ENCODE data around the gene FKBP1B.

FKBP1B gene

DNA sequence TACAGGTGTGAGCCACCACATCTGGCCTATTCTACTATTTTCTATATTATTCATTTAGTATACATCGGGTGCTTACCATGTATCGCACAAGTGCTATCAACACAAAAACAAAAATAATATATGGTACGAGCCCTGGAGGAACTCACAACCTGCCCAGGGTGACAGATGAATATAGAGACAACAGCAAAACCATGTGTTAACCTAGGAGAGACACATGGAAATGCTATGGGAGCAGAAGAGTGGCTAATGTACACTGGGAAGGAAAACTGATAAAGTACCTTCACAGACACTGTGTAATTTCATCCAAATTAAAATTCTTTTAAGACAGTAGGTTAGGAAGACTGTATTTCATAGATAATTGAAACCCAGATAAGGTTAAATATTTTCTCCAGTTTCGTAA, 22.7 kb downstream of the FKBP1B start:
- H3K4me2 ChIP-seq (ENCODE audit: insufficient read depth, low read length): no peak overlapping the region
- H3K9me3 ChIP-seq (ENCODE audit: insufficient read depth, low read length, severe bottlenecking): no peaks in the 10 kb centered on the region
- no peak overlapping the region for H3K27ac ChIP-seq (ENCODE audit: low read length)
- H4K20me1 ChIP-seq (ENCODE audit: insufficient read depth, low read length): peaks cover 6% of the 10 kb centered on the region; the same call in 1 of the 2 replicates
- TF ChIP-seq, protein P1, sequence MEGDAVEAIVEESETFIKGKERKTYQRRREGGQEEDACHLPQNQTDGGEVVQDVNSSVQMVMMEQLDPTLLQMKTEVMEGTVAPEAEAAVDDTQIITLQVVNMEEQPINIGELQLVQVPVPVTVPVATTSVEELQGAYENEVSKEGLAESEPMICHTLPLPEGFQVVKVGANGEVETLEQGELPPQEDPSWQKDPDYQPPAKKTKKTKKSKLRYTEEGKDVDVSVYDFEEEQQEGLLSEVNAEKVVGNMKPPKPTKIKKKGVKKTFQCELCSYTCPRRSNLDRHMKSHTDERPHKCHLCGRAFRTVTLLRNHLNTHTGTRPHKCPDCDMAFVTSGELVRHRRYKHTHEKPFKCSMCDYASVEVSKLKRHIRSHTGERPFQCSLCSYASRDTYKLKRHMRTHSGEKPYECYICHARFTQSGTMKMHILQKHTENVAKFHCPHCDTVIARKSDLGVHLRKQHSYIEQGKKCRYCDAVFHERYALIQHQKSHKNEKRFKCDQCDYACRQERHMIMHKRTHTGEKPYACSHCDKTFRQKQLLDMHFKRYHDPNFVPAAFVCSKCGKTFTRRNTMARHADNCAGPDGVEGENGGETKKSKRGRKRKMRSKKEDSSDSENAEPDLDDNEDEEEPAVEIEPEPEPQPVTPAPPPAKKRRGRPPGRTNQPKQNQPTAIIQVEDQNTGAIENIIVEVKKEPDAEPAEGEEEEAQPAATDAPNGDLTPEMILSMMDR (IDR thresholded peaks at IDR 0.05; ENCODE audit: borderline replicate concordance, extremely low read depth, low read length, poor library complexity, severe bottlenecking): no peak
- TF ChIP-seq EZH2 (IDR thresholded peaks at IDR 0.05; ENCODE audit: borderline replicate concordance, low read depth, low read length, severe bottlenecking): no peak
- DNase-seq (no peak), ATAC-seq (ENCODE audit: insufficient read depth, low read depth) (no peak)
- H3K4me3 ChIP-seq (ENCODE audit: low read depth in 1 of 2, low read length in 2 of 2): no peak overlapping the region
- no peak overlapping the region for H3K9ac ChIP-seq (ENCODE audit: low read depth, low read length)
- peaks cover 56% of the 10 kb centered on the region for H3K36me3 ChIP-seq (ENCODE audit: insufficient read depth, low read length)
- peaks cover 56% of the 10 kb centered on the region for H3K79me2 ChIP-seq (ENCODE audit: insufficient read depth, low read length)
- H3K4me1 ChIP-seq (ENCODE audit: insufficient read depth, low read length): peaks cover 34% of the 10 kb centered on the region
- no peak overlapping the region for H2AFZ ChIP-seq (ENCODE audit: low read depth, low read length)
- no peaks in the 10 kb centered on the region for H3K27me3 ChIP-seq (ENCODE audit: insufficient read depth, low read length, poor library complexity)

DNA sequence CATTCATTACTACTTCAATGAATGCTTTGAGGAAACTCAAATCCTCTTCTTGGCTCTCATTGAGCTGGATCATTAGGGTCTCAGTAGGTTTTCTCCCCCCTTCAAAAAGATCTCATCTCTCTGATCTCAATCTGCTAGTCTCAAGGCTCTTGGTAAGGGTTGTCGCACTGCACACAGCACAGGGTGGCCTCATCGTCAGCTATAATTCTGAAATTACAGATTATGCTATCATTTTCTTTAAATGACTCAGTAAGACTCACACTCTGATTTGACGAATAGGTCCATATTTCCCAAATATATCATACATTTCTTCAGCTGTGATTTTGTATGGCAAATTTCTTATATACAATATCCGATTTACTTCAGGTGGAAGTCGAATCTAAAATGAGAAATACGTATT, 24.3 kb downstream of the FKBP1B start:
- Histone ChIP-seq H3K4me2 (ENCODE audit: insufficient read depth, low read length) (no peak overlapping the region), H3K79me2 (ENCODE audit: insufficient read depth, low read length) (peaks cover 56% of the 10 kb centered on the region), H4K20me1 (ENCODE audit: insufficient read depth, low read length) (peaks cover 6% of the 10 kb centered on the region; the same call in 1 of the 2 replicates), H2AFZ (ENCODE audit: low read depth, low read length) (no peak overlapping the region), H3K9me3 (ENCODE audit: insufficient read depth, low read length, severe bottlenecking) (no peaks in the 10 kb centered on the region), H3K27me3 (ENCODE audit: insufficient read depth, low read length, poor library complexity) (no peaks in the 10 kb centered on the region), H3K27ac (ENCODE audit: low read length) (no peak overlapping the region), H3K9ac (ENCODE audit: low read depth, low read length) (no peak overlapping the region), H3K4me1 (ENCODE audit: insufficient read depth, low read length) (peaks cover 41% of the 10 kb centered on the region), H3K36me3 (ENCODE audit: insufficient read depth, low read length) (peaks cover 42% of the 10 kb centered on the region), H3K4me3 (ENCODE audit: low read depth in 1 of 2, low read length in 2 of 2) (no peak overlapping the region)
- DNase-seq (no peak), ATAC-seq (ENCODE audit: insufficient read depth, low read depth) (no peak)
- TF ChIP-seq, protein P1 (IDR thresholded peaks at IDR 0.05; ENCODE audit: borderline replicate concordance, extremely low read depth, low read length, poor library complexity, severe bottlenecking): no peak

DNA sequence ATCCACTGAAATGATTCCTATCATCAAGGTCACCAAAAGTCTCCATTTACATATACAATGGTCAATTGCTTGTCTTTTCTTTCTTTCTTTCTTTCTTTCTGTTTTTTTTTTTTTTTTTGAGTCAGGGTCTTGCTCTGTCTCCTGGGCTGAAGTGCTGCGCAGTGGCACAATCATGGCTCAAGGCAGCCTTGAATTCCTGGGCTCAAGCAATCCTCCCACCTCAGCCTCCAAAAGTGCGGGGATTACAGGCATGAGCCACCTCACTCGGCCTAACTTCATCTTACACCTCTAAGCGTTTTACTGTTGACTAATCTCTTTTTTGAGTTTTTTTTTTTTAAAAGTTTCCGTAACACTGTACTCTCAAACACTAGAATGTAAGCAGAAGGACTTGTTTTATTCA, 25.7 kb downstream of the FKBP1B start:
- peaks cover 31% of the 10 kb centered on the region for H3K36me3 ChIP-seq (ENCODE audit: insufficient read depth, low read length)
- peaks cover 41% of the 10 kb centered on the region for H3K4me1 ChIP-seq (ENCODE audit: insufficient read depth, low read length)
- ATAC-seq (ENCODE audit: insufficient read depth, low read depth) (no peak), DNase-seq (no peak)
- H3K4me2 ChIP-seq (ENCODE audit: insufficient read depth, low read length): peak overlapping the region; percentile 78
- H3K9ac ChIP-seq (ENCODE audit: low read depth, low read length): peak overlapping the region; percentile 81
- no peak overlapping the region; the same call in 1 of the 2 replicates for H2AFZ ChIP-seq (ENCODE audit: low read depth, low read length)
- TF ChIP-seq, protein P1 (IDR thresholded peaks at IDR 0.05; ENCODE audit: borderline replicate concordance, extremely low read depth, low read length, poor library complexity, severe bottlenecking): no peak
- no peak for TF ChIP-seq EZH2 (IDR thresholded peaks at IDR 0.05; ENCODE audit: borderline replicate concordance, low read depth, low read length, severe bottlenecking)
- peak overlapping the region; percentile 94; the same call in 1 of the 2 replicates for H3K27ac ChIP-seq (ENCODE audit: low read length)
- H3K27me3 ChIP-seq (ENCODE audit: insufficient read depth, low read length, poor library complexity): no peaks in the 10 kb centered on the region
- H3K79me2 ChIP-seq (ENCODE audit: insufficient read depth, low read length): peaks cover 52% of the 10 kb centered on the region
- peaks cover 3% of the 10 kb centered on the region; the same call in 1 of the 2 replicates for H4K20me1 ChIP-seq (ENCODE audit: insufficient read depth, low read length)
- H3K4me3 ChIP-seq (ENCODE audit: low read depth in 1 of 2, low read length in 2 of 2): peak overlapping the region; percentile 91 to 96
- no peaks in the 10 kb centered on the region for H3K9me3 ChIP-seq (ENCODE audit: insufficient read depth, low read length, severe bottlenecking)

Measured in DND-41 (cell line).